SU-DHL-6 (cell line): Measurements from ENCODE around the gene LDAF1.

Experiments
- CTCF ChIP-seq: fragments of 200-600 bp; sonication (generic); IDR thresholded peaks from one replicate; pipeline ENCODE4 v1.5.1; 2017; ENCODE audit warnings: antibody characterized with exemption, mild to moderate bottlenecking, low read length, moderate library complexity; ENCODE audit not compliant: insufficient read depth, poor library complexity, severe bottlenecking
- EZH2phosphoT487 ChIP-seq: fragments of 200-600 bp; sonication (generic), shearing (Covaris generic); conservative IDR thresholded peaks from 2 replicates; pipeline ENCODE4 v1.6.1; 2018; ENCODE audit warnings: mild to moderate bottlenecking, antibody characterized with exemption, low read length, moderate library complexity, mixed read lengths

- TF ChIP-seq CTCF, result no peak
- TF ChIP-seq EZH2phosphoT487, result no peak
Measured at GRCh38 chr16:21219551-21219950, 61.1 kb downstream of the LDAF1 start.
